Neural crest cell (in vitro differentiated cells): ENCODE results near the gene PHF21A. TPM values are rescaled to one million over a fixed set of nuclear protein-coding genes. Genes with fewer than 3 reads are reported as not detected.

Experiments used
- DNase-seq: peaks from one replicate; pipeline ENCODE4 v3.0.0; 2021; ENCODE audit warnings: low read depth, mixed read lengths, low spot score
- H3K27ac Mint-ChIP-seq: one replicate; pipeline ENCODE4 v1.8.0; 2021; ENCODE audit warnings: mild to moderate bottlenecking, mixed read lengths; ENCODE audit not compliant: unreplicated experiment
- H3K27me3 Mint-ChIP-seq: 2 replicates; pipeline ENCODE4 v1.8.0; 2021; ENCODE audit warnings: low read depth, mild to moderate bottlenecking, mixed read lengths
- H3K36me3 Mint-ChIP-seq: 2 replicates; pipeline ENCODE4 v1.8.0; 2021; ENCODE audit warnings: low read depth, mild to moderate bottlenecking, mixed read lengths
- H3K4me1 Mint-ChIP-seq: 2 replicates; pipeline ENCODE4 v1.8.0; 2021; ENCODE audit warnings: mixed read lengths
- H3K4me3 Mint-ChIP-seq: one replicate; pipeline ENCODE4 v1.8.0; 2021; ENCODE audit warnings: mild to moderate bottlenecking, mixed read lengths
- H3K9me3 Mint-ChIP-seq: 2 replicates; pipeline ENCODE4 v1.8.0; 2021; ENCODE audit warnings: mixed read lengths
- CTCF ChIP-seq: fragments of 200-600 bp; sonication (generic); conservative IDR thresholded peaks from 2 replicates; pipeline ENCODE4 v1.5.0; 2021; ENCODE audit warnings: antibody characterized with exemption, mild to moderate bottlenecking
- total RNA-seq: library from RNA; stranded (reverse); gene quantifications from 2 replicates; pipeline ENCODE4 v1.2.1, GENCODE V29; 2021

PHF21A gene
- total RNA-seq, 1 donor from 2014 or later = 56.5 TPM

GRCh38 chr11:46102843-46103242 is 18.4 kb downstream of the PHF21A start:
- H3K36me3 Mint-ChIP-seq = no peaks in the 10 kb centered on the region
- peaks cover 47% of the 10 kb centered on the region for H3K4me1 Mint-ChIP-seq
- no peak for TF ChIP-seq CTCF
- DNase-seq = no peak
- H3K9me3 Mint-ChIP-seq = no peaks in the 10 kb centered on the region
- H3K4me3 Mint-ChIP-seq = no peak overlapping the region
- no peaks in the 10 kb centered on the region for H3K27me3 Mint-ChIP-seq
- H3K27ac Mint-ChIP-seq = no peak overlapping the region

GRCh38 chr11:46100670-46101069 is 20.6 kb downstream of the PHF21A start:
- no peaks in the 10 kb centered on the region for H3K27me3 Mint-ChIP-seq
- H3K4me1 Mint-ChIP-seq = peaks cover 38% of the 10 kb centered on the region
- no peak for TF ChIP-seq CTCF
- H3K4me3 Mint-ChIP-seq = no peak overlapping the region
- no peak for DNase-seq
- no peak overlapping the region for H3K27ac Mint-ChIP-seq
- H3K36me3 Mint-ChIP-seq = no peaks in the 10 kb centered on the region
- no peaks in the 10 kb centered on the region for H3K9me3 Mint-ChIP-seq

- Mint-ChIP-seq H3K36me3 (no peaks in the 10 kb centered on the region), H3K4me1 (peaks cover 32% of the 10 kb centered on the region), H3K27me3 (no peaks in the 10 kb centered on the region), H3K4me3 (no peak overlapping the region), H3K9me3 (no peaks in the 10 kb centered on the region), H3K27ac (peak overlapping the region; percentile 89)
- DNase-seq = no peak
- TF ChIP-seq CTCF = no peak
Observed at GRCh38 chr11:46099963-46100316, 21.3 kb downstream of the PHF21A start.

GRCh38 chr11:46090375-46090774 is 30.9 kb downstream of the PHF21A start:
- H3K27me3 Mint-ChIP-seq = no peaks in the 10 kb centered on the region
- TF ChIP-seq CTCF = no peak
- H3K4me3 Mint-ChIP-seq = no peak overlapping the region
- H3K4me1 Mint-ChIP-seq = no peaks in the 10 kb centered on the region
- no peaks in the 10 kb centered on the region for H3K9me3 Mint-ChIP-seq
- peaks cover 4% of the 10 kb centered on the region for H3K36me3 Mint-ChIP-seq
- DNase-seq = no peak
- no peak overlapping the region for H3K27ac Mint-ChIP-seq

GRCh38 chr11:46079662-46080061 is 41.6 kb downstream of the PHF21A start:
- H3K36me3 Mint-ChIP-seq = peaks cover 5% of the 10 kb centered on the region
- no peaks in the 10 kb centered on the region for H3K9me3 Mint-ChIP-seq
- no peaks in the 10 kb centered on the region for H3K4me1 Mint-ChIP-seq
- H3K27ac Mint-ChIP-seq = no peak overlapping the region
- no peak for TF ChIP-seq CTCF
- H3K27me3 Mint-ChIP-seq = no peaks in the 10 kb centered on the region
- DNase-seq = no peak
- H3K4me3 Mint-ChIP-seq = no peak overlapping the region

- TF ChIP-seq CTCF = no peak
- no peak for DNase-seq
- no peak overlapping the region for H3K27ac Mint-ChIP-seq
Observed at GRCh38 chr11:46075928-46076327, 45.3 kb downstream of the PHF21A start.

More at GRCh38 chr11:46075928-46076327, 45.3 kb downstream of the PHF21A start:
- Mint-ChIP-seq H3K4me3 (no peak overlapping the region), H3K9me3 (no peaks in the 10 kb centered on the region), H3K36me3 (peaks cover 9% of the 10 kb centered on the region), H3K4me1 (no peaks in the 10 kb centered on the region), H3K27me3 (no peaks in the 10 kb centered on the region)
